K562 (cell line): ENCODE measurements around the gene AIMP1. TPM values are rescaled to one million over a fixed set of nuclear protein-coding genes. Genes with fewer than 3 reads are reported as not detected.

Experiments
- HLTF ChIP-seq: fragments of 450-650 bp; IDR thresholded peaks from 2 replicates; pipeline ENCODE4 v1.6.1; 2016
- HSF4 ChIP-seq: fragments of 250-450 bp; sonication (Bioruptor Pico); IDR thresholded peaks from 2 replicates; pipeline ENCODE4 v2.1.2; 2022; ENCODE audit warnings: mild to moderate bottlenecking, moderate library complexity, borderline replicate concordance
- IRF9 ChIP-seq: fragments of 450-650 bp; IDR thresholded peaks from 2 replicates; pipeline ENCODE4 v1.6.1; 2016; ENCODE audit warnings: missing biosample characterization, missing genetic modification characterization
- LCOR ChIP-seq: sonication (generic); formaldehyde crosslinking; IDR thresholded peaks from 2 replicates; pipeline ENCODE4 v1.8.0; 2022; ENCODE audit warnings: mild to moderate bottlenecking, missing genetic modification reagents
- PTRF ChIP-seq: fragments of 450-650 bp; IDR thresholded peaks from 2 replicates; pipeline ENCODE4 v1.6.1; 2016; ENCODE audit warnings: mild to moderate bottlenecking, missing genetic modification characterization, missing compliant biosample characterization
- RFX5 ChIP-seq: IDR thresholded peaks from 2 replicates; pipeline ENCODE4 v1.6.1; 2011; ENCODE audit warnings: low read depth, mild to moderate bottlenecking, improper control_type of control experiment, low read length
- STAT5B ChIP-seq: fragments of 250-450 bp; sonication (Bioruptor Pico); IDR thresholded peaks from 2 replicates; pipeline ENCODE4 v1.8.0; 2021; ENCODE audit warnings: mild to moderate bottlenecking, inconsistent platforms
- TSC22D4 ChIP-seq: fragments of 450-650 bp; IDR thresholded peaks from 2 replicates; pipeline ENCODE4 v1.6.1; 2016; ENCODE audit warnings: missing genetic modification characterization, missing biosample characterization, control low read depth
- ZNF324 ChIP-seq: fragments of 250-450 bp; sonication (Bioruptor Pico); IDR thresholded peaks from 2 replicates; pipeline ENCODE4 v1.4.0; 2020; ENCODE audit warnings: mild to moderate bottlenecking
- ZNF740 ChIP-seq, 3 experiments: fragments of 200-800 bp in 1 of 3; sonication (Bioruptor generic) in 1 of 3; sonication (generic) in 1 of 3; formaldehyde crosslinking in 1 of 3; IDR thresholded peaks; 2 replicates each; pipeline versions ENCODE4 v1.6.1 to v1.8.0; 2016 to 2022; ENCODE audit warnings: mild to moderate bottlenecking in 2 of 3, missing compliant biosample characterization in 2 of 3, missing genetic modification characterization in 2 of 3, missing genetic modification reagents in 1 of 3
- polyA plus RNA-seq, 8 experiments: library from polyadenylated mRNA; depleted of rRNA in 4 of 8; stranded (reverse) in 5 of 8; unstranded in 3 of 8; fragments of >200 nt; fragmentation: Nextera tagmentation in 2 of 8; fragmentation: Illumina TruSeq in 1 of 8; extraction: Ambion mirVana in 2 of 8; extraction: Trizol in 1 of 8; gene quantifications; 2 replicates each; pipeline versions ENCODE4 v1.2.1 to v1.2.3, GENCODE V29; 2011 to 2014; ENCODE audit warnings: inconsistent platforms in 1 of 8, missing spikeins in 1 of 8
- total RNA-seq, 7 experiments: library from RNA; depleted of rRNA in 6 of 7; stranded (reverse); fragments of >200 nt in 6 of 7; fragmentation: Illumina TruSeq in 2 of 7; extraction: Trizol in 2 of 7; gene quantifications; 2 replicates each; pipeline versions ENCODE4 v1.2.1 to v1.2.3, GENCODE V29; 2011 to 2021; ENCODE audit warnings: low replicate concordance in 1 of 7
- TF ChIP-seq, protein P1 (sequence below), 2 experiments: IDR thresholded peaks in 1 of 2; conservative IDR thresholded peaks in 1 of 2; 2 replicates each; pipeline ENCODE4 v1.6.1; 2016; ENCODE audit warnings: low read depth in 2 of 2, mild to moderate bottlenecking in 1 of 2, missing compliant biosample characterization in 1 of 2, missing genetic modification characterization in 1 of 2, moderate library complexity in 1 of 2
- TF ChIP-seq, protein P2 (sequence below): fragments of 250-450 bp; sonication (Bioruptor Pico); IDR thresholded peaks from 2 replicates; pipeline ENCODE4 v1.8.0; 2021; ENCODE audit warnings: moderate library complexity, mild to moderate bottlenecking, inconsistent platforms

AIMP1 gene
- total and polyA plus RNA-seq, 9 of the 15 experiments (the other 6 are each of a cell fraction or from before 2014, with no cell fraction given) = 39.9 to 141 (median 70.1) TPM

GRCh38 chr4:106305435-106306055, 10.8 kb upstream of the AIMP1 start (continued):
- TF ChIP-seq ZNF740 (CRISPR knock-in tag; IDR thresholded peaks at IDR 0.05) (no peak), ZNF740 (tag; IDR thresholded peaks at IDR 0.05) (peak in 1 of 2 experiments; percentile 84; a peak in 2 of 4 replicates), HLTF (no peak), RFX5 (no peak), ZNF324 (no peak), LCOR (CRISPR knock-in tag) (no peak), PTRF (tag) (peak; percentile 65; the same call in 1 of the 2 replicates), HSF4 (no peak), STAT5B (CRISPR knock-in tag) (no peak), IRF9 (tag) (peak; percentile 78), TSC22D4 (no peak)
- TF ChIP-seq, protein P1, sequence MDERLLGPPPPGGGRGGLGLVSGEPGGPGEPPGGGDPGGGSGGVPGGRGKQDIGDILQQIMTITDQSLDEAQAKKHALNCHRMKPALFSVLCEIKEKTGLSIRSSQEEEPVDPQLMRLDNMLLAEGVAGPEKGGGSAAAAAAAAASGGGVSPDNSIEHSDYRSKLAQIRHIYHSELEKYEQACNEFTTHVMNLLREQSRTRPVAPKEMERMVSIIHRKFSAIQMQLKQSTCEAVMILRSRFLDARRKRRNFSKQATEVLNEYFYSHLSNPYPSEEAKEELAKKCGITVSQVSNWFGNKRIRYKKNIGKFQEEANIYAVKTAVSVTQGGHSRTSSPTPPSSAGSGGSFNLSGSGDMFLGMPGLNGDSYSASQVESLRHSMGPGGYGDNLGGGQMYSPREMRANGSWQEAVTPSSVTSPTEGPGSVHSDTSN (CRISPR knock-in tag; IDR thresholded peaks at IDR 0.05; ENCODE audit: low read depth) = no peak
- TF ChIP-seq, protein P1 (tag; conservative IDR thresholded peaks at IDR 0.05; ENCODE audit: low read depth) = no peak
- TF ChIP-seq, protein P2, sequence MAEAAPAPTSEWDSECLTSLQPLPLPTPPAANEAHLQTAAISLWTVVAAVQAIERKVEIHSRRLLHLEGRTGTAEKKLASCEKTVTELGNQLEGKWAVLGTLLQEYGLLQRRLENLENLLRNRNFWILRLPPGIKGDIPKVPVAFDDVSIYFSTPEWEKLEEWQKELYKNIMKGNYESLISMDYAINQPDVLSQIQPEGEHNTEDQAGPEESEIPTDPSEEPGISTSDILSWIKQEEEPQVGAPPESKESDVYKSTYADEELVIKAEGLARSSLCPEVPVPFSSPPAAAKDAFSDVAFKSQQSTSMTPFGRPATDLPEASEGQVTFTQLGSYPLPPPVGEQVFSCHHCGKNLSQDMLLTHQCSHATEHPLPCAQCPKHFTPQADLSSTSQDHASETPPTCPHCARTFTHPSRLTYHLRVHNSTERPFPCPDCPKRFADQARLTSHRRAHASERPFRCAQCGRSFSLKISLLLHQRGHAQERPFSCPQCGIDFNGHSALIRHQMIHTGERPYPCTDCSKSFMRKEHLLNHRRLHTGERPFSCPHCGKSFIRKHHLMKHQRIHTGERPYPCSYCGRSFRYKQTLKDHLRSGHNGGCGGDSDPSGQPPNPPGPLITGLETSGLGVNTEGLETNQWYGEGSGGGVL (CRISPR knock-in tag) = no peak
